IMR-90 (cell line): ENCODE results near the gene COL27A1. TPM values are rescaled to one million over a fixed set of nuclear protein-coding genes. Genes with fewer than 3 reads are reported as not detected.
A peak's percentile ranks its signal among the peaks of the same experiment; 100 is the strongest.

Experiments
- ATAC-seq: fragments of 200-7000 bp; cut with Tn5 transposase; 2 replicates; pipeline ENCODE4 v1.9.1; 2020; ENCODE audit warnings: low read depth, mild to moderate bottlenecking, moderate library complexity
- BruUV-seq: library from RNA; stranded (reverse); fragments of 400-500 nt; replicated peaks from 2 replicates; lab custom pipeline; 2021; lab: Mats Ljungman, UMichigan
- CTCF ChIA-PET: fragments of 300-600 bp; formaldehyde crosslinking; extraction: SDS; loops from one replicate; lab custom pipeline; 2021; ENCODE audit warnings: antibody characterized with exemption; lab: Yijun Ruan, JAX
- POLR2A ChIA-PET: fragments of 300-600 bp; sonication (Branson Sonifier 250); formaldehyde crosslinking; loops from one replicate; lab custom pipeline; 2022; ENCODE audit warnings: antibody characterized with exemption; ENCODE audit not compliant: unreplicated experiment; lab: Charles Lee
- DNase-seq: peaks from one replicate; pipeline ENCODE4 v3.0.0; 2013
- H2AFZ ChIP-seq: replicated peaks from 2 replicates; pipeline ENCODE3; 2013; ENCODE audit warnings: low read length, mild to moderate bottlenecking; ENCODE audit not compliant: poor library complexity
- H2AK5ac ChIP-seq: 2 replicates; pipeline ENCODE4 v1.6.1; 2013; ENCODE audit warnings: low read depth, low read length, inconsistent platforms
- H2AK9ac ChIP-seq: replicated peaks from 2 replicates; pipeline ENCODE3; 2013; ENCODE audit warnings: mild to moderate bottlenecking, low read depth, low read length, moderate library complexity; ENCODE audit not compliant: poor library complexity
- H2BK120ac ChIP-seq: 2 replicates; pipeline ENCODE4 v1.6.1; 2013; ENCODE audit warnings: low read depth, low read length, inconsistent platforms
- H2BK15ac ChIP-seq: 3 replicates; pipeline ENCODE4 v1.6.1; 2013; ENCODE audit warnings: low read depth, low read length, inconsistent platforms
- H2BK20ac ChIP-seq: 2 replicates; pipeline ENCODE4 v1.6.1; 2013; ENCODE audit warnings: low read depth, mild to moderate bottlenecking, inconsistent platforms, low read length, moderate library complexity
- H2BK5ac ChIP-seq: 2 replicates; pipeline ENCODE4 v1.6.1; 2013; ENCODE audit warnings: mild to moderate bottlenecking, low read depth, low read length, inconsistent platforms; ENCODE audit not compliant: poor library complexity, severe bottlenecking
- H3K14ac ChIP-seq: replicated peaks from 2 replicates; pipeline ENCODE4 v1.6.1; 2013; ENCODE audit warnings: low read depth, low read length, inconsistent platforms
- H3K18ac ChIP-seq: 2 replicates; pipeline ENCODE4 v1.6.1; 2013; ENCODE audit warnings: low read depth, low read length, control low read depth
- H3K23ac ChIP-seq: 2 replicates; pipeline ENCODE4 v1.6.1; 2013; ENCODE audit warnings: low read depth, low read length, inconsistent platforms
- H3K27ac ChIP-seq: 2 replicates; pipeline ENCODE4 v1.5.1; 2013; ENCODE audit warnings: mild to moderate bottlenecking, control low read depth, low read length; ENCODE audit not compliant: insufficient read depth
- H3K27me3 ChIP-seq: 2 replicates; pipeline ENCODE4 v1.6.1; 2013; ENCODE audit warnings: low read length; ENCODE audit not compliant: control insufficient read depth, insufficient read depth
- H3K36me3 ChIP-seq: 2 replicates; pipeline ENCODE4 v1.6.1; 2013; ENCODE audit warnings: low read length, mixed read lengths; ENCODE audit not compliant: control insufficient read depth, insufficient read depth
- H3K4ac ChIP-seq: 2 replicates; pipeline ENCODE4 v1.6.1; 2013; ENCODE audit warnings: low read depth, low read length, inconsistent platforms
- H3K4me1 ChIP-seq: 2 replicates; pipeline ENCODE4 v1.6.1; 2013; ENCODE audit warnings: low read length, mixed read lengths; ENCODE audit not compliant: control insufficient read depth, insufficient read depth
- H3K4me2 ChIP-seq: 2 replicates; pipeline ENCODE4 v1.6.1; 2013; ENCODE audit warnings: low read depth, mild to moderate bottlenecking, control low read depth, low read length, moderate library complexity
- H3K4me3 ChIP-seq: 2 replicates; pipeline ENCODE4 v1.5.1; 2013; ENCODE audit warnings: low read depth, mild to moderate bottlenecking, control low read depth, low read length, moderate library complexity; ENCODE audit not compliant: insufficient read depth
- H3K56ac ChIP-seq: 2 replicates; pipeline ENCODE4 v1.6.1; 2013; ENCODE audit warnings: low read length, inconsistent platforms; ENCODE audit not compliant: insufficient read depth; ENCODE audit errors: extremely low read depth
- H3K79me1 ChIP-seq, 2 experiments: 2 replicates each; pipeline ENCODE4 v1.6.1; 2013; ENCODE audit warnings: low read length in 2 of 2, inconsistent platforms in 1 of 2, low read depth in 1 of 2
- H3K9ac ChIP-seq: 2 replicates; pipeline ENCODE4 v1.6.1; 2013; ENCODE audit warnings: low read depth, low read length, control low read depth
- H3K9me1 ChIP-seq: 2 replicates; pipeline ENCODE4 v1.6.1; 2013; ENCODE audit warnings: low read length, inconsistent platforms; ENCODE audit not compliant: insufficient read depth
- H3K9me3 ChIP-seq: 2 replicates; pipeline ENCODE4 v1.6.1; 2013; ENCODE audit warnings: low read length; ENCODE audit not compliant: control insufficient read depth, insufficient read depth
- H4K20me1 ChIP-seq: 2 replicates; pipeline ENCODE4 v1.6.1; 2013; ENCODE audit warnings: low read length, inconsistent platforms; ENCODE audit not compliant: insufficient read depth
- H4K5ac ChIP-seq: 2 replicates; pipeline ENCODE4 v1.6.1; 2013; ENCODE audit warnings: mild to moderate bottlenecking, low read depth, low read length, control low read depth
- H4K8ac ChIP-seq, 2 experiments: 2 replicates each; pipeline ENCODE4 v1.6.1; 2013; ENCODE audit warnings: low read depth in 2 of 2, low read length in 2 of 2, control low read depth in 1 of 2, inconsistent platforms in 1 of 2
- H4K91ac ChIP-seq: 2 replicates; pipeline ENCODE4 v1.6.1; 2013; ENCODE audit warnings: low read depth, low read length, inconsistent platforms; ENCODE audit not compliant: insufficient read depth
- BHLHE40 ChIP-seq: fragments of 150-350 bp; IDR thresholded peaks from 2 replicates; pipeline ENCODE4 v1.6.1; 2016; ENCODE audit warnings: mild to moderate bottlenecking, low read depth, low read length
- CEBPB ChIP-seq: IDR thresholded peaks from 2 replicates; pipeline ENCODE4 v1.6.1; 2012; ENCODE audit warnings: low read depth, low read length, improper control_type of control experiment
- CHD1 ChIP-seq: IDR thresholded peaks from 2 replicates; pipeline ENCODE4 v1.6.1; 2012; ENCODE audit warnings: low read depth, low read length, improper control_type of control experiment
- CTCF ChIP-seq: conservative IDR thresholded peaks from 2 replicates; pipeline ENCODE4 v1.5.1; 2012; ENCODE audit warnings: mild to moderate bottlenecking, low read depth, low read length, improper control_type of control experiment
- ELK1 ChIP-seq: fragments of 150-350 bp; IDR thresholded peaks from 2 replicates; pipeline ENCODE4 v1.6.1; 2016; ENCODE audit warnings: low read depth, mild to moderate bottlenecking, low read length, moderate library complexity, borderline replicate concordance
- MAFK ChIP-seq: IDR thresholded peaks from 2 replicates; pipeline ENCODE4 v1.6.1; 2012; ENCODE audit warnings: low read depth, low read length, improper control_type of control experiment
- MAZ ChIP-seq: IDR thresholded peaks from 2 replicates; pipeline ENCODE4 v1.6.1; 2012; ENCODE audit warnings: low read depth, mild to moderate bottlenecking, low read length, improper control_type of control experiment, moderate library complexity, borderline replicate concordance
- MXI1 ChIP-seq: IDR thresholded peaks from 2 replicates; pipeline ENCODE4 v1.6.1; 2012; ENCODE audit warnings: low read depth, mild to moderate bottlenecking, low read length, moderate library complexity, borderline replicate concordance
- NFE2L2 ChIP-seq: fragments of 150-350 bp; IDR thresholded peaks from 2 replicates; pipeline ENCODE4 v1.6.1; 2016; ENCODE audit warnings: low read depth, mild to moderate bottlenecking, low read length
- RAD21 ChIP-seq: IDR thresholded peaks from 2 replicates; pipeline ENCODE4 v1.6.1; 2012; ENCODE audit warnings: low read length, improper control_type of control experiment
- RCOR1 ChIP-seq: IDR thresholded peaks from 2 replicates; pipeline ENCODE4 v1.6.1; 2012; ENCODE audit warnings: mild to moderate bottlenecking, low read length, improper control_type of control experiment; ENCODE audit not compliant: insufficient replicate concordance
- RFX5 ChIP-seq: IDR thresholded peaks from 2 replicates; pipeline ENCODE4 v1.8.0; 2012; ENCODE audit warnings: low read depth, mild to moderate bottlenecking, low read length, moderate library complexity
- SMC3 ChIP-seq: fragments of 150-350 bp; IDR thresholded peaks from 2 replicates; pipeline ENCODE4 v1.6.1; 2016; ENCODE audit warnings: low read depth, mild to moderate bottlenecking, antibody characterized with exemption, low read length, moderate library complexity
- USF2 ChIP-seq: fragments of 150-350 bp; IDR thresholded peaks from 2 replicates; pipeline ENCODE4 v1.6.1; 2017; ENCODE audit warnings: mild to moderate bottlenecking, antibody characterized with exemption, low read length, low read depth
- WGBS, 2 experiments: methylation state at CpG; one replicate each; pipeline versions ENCODE4 v1.1.5 to v1.1.7; 2013; ENCODE audit warnings: missing lambda C conversion rate in 2 of 2; ENCODE audit not compliant: insufficient read length in 1 of 2; ENCODE audit errors: extremely low coverage in 2 of 2; 5-methylcytosine and 5-hydroxymethylcytosine counted together
- dilution Hi-C: fragments of 300-500 bp; cut with HindIII; formaldehyde crosslinking; loops from one replicate; pipeline ENCODE4 v1.14.3; 2018; ENCODE audit warnings: low sequenced_read_pairs; ENCODE audit not compliant: unreplicated experiment
- in situ Hi-C: fragments of 300-500 bp; cut with MboI; formaldehyde crosslinking; loops from 3 replicates; pipeline ENCODE4 v1.14.3; 2019; ENCODE audit warnings: low sequenced_read_pairs, inconsistent platforms, mixed read lengths
- intact Hi-C: fragments of 100-400 bp; cut with micrococcal nuclease; formaldehyde crosslinking; loops from 2 replicates; pipeline ENCODE4 v1.10.0; 2022
- polyA plus RNA-seq, 3 experiments: library from polyadenylated mRNA; depleted of rRNA; stranded (reverse); fragments of >200 nt; gene quantifications; 2 replicates each; pipeline ENCODE4 v1.2.3, GENCODE V29; 2012; ENCODE audit warnings: low replicate concordance in 1 of 3
- total RNA-seq: library from RNA; depleted of rRNA; stranded (reverse); fragments of >200 nt; gene quantifications from 2 replicates; pipeline ENCODE4 v1.2.3, GENCODE V29; 2012

The COL27A1 gene
- total and polyA plus RNA-seq, 2 of the 4 experiments (the other 2 are of a cell fraction): 3.2 to 18.3 TPM

- H3K4me3 ChIP-seq: no peak overlapping the region
- H4K20me1 ChIP-seq: no peaks in the 10 kb centered on the region
- H3K18ac ChIP-seq: no peak overlapping the region
- H2AK5ac ChIP-seq: peak overlapping the region; percentile 90
- intact Hi-C loops: no loop called here
- DNase-seq (no peak), ATAC-seq (no peak)
- peak overlapping the region; percentile 88 for H3K14ac ChIP-seq
- H3K4me1 ChIP-seq: peaks cover 21% of the 10 kb centered on the region
- H3K9ac ChIP-seq: no peak overlapping the region
- H3K56ac ChIP-seq: no peak overlapping the region
- peak overlapping the region; percentile 18; the same call in 1 of the 3 replicates for H2BK15ac ChIP-seq
- H4K91ac ChIP-seq: peak overlapping the region; percentile 86
- peak overlapping the region; percentile 92 for H2BK20ac ChIP-seq
- peak overlapping the region; percentile 79 for H2AFZ ChIP-seq
- peaks cover 0 to 18% of the 10 kb centered on the region in 2 experiments; a peak in 2 of 4 replicates for H3K79me1 ChIP-seq
- H3K9me1 ChIP-seq: peaks cover 23% of the 10 kb centered on the region
- no peak overlapping the region for H3K4me2 ChIP-seq
- H3K23ac ChIP-seq: no peak overlapping the region
- H3K27me3 ChIP-seq: no peaks in the 10 kb centered on the region
- dilution Hi-C loops: no loop called here
- H2AK9ac ChIP-seq: peak overlapping the region; percentile 31
- ChIA-PET CTCF (interaction anchor here (1.0 to 2.0 kb wide), 4 partner anchors 131 to 204 kb away, joined by 4 to 10 read pairs (median 6); partner anchors contain the start of gene COL27A1), POLR2A (no interaction called here)
- peak overlapping the region; percentile 93 for H2BK120ac ChIP-seq
- BruUV-seq: no TSS peak
- in situ Hi-C loops: loop anchor here (5.0 kb wide), 1 partner anchor 125 kb away; no protein-coding TSS in a partner anchor
- H3K9me3 ChIP-seq: no peaks in the 10 kb centered on the region
- H4K5ac ChIP-seq: no peak overlapping the region
- peaks cover 8% of the 10 kb centered on the region for H3K36me3 ChIP-seq
- WGBS, 2 experiments: 92% methylated on average over 9 of the region's 16 CpGs; no CpG with 5 or more reads in 1 of the 2 experiments
- H3K27ac ChIP-seq: no peak overlapping the region
- peak overlapping the region; percentile 55 for H2BK5ac ChIP-seq
- peak overlapping the region; percentile 93 for H3K4ac ChIP-seq
- H4K8ac ChIP-seq: peak overlapping the region in 1 of 2 experiments; percentile 84; a peak in 1 of 4 replicates
- TF ChIP-seq BHLHE40 (no peak), RCOR1 (no peak), MXI1 (no peak), RAD21 (no peak), USF2 (no peak), CHD1 (no peak), MAFK (no peak), RFX5 (no peak), ELK1 (no peak), NFE2L2 (no peak), CEBPB (no peak), MAZ (no peak), SMC3 (no peak), CTCF (no peak)
These were observed 131.8 kb downstream of the COL27A1 start for GRCh38 chr9:114287001-114287762.
